Right lobe of liver (tissue), 6 donors: ENCODE measurements around the gene FAM168A. TPM values are rescaled to one million over a fixed set of nuclear protein-coding genes. Genes with fewer than 3 reads are reported as not detected.

ENCODE experiments used
- ATAC-seq, 4 donors: fragments of 200-7000 bp; cut with Tn5 transposase; one replicate each; pipeline ENCODE4 v1.9.1; 2020; ENCODE audit warnings: mild to moderate bottlenecking in 4 of 4, moderate library complexity in 4 of 4
- DNase-seq, 3 donors: peaks; one replicate each; pipeline ENCODE4 v3.0.0-alpha.2; 2020
- H3K27ac ChIP-seq, 3 donors: fragments of 200-600 bp; one replicate each; pipeline ENCODE4 v1.8.0; 2022
- H3K27me3 ChIP-seq, 2 donors: fragments of 200-600 bp; one replicate each; pipeline ENCODE4 v1.8.0; 2022
- H3K36me3 ChIP-seq, 4 donors: fragments of 200-600 bp; sonication (generic) in 1 of 4; one replicate each; pipeline versions ENCODE4 v1.5.1 to v1.8.0; 2017 to 2022; ENCODE audit warnings: control low read depth in 1 of 4
- H3K4me1 ChIP-seq, 4 donors: fragments of 200-600 bp; sonication (generic) in 1 of 4; one replicate each; pipeline versions ENCODE4 v1.5.1 to v1.8.0; 2017 to 2022; ENCODE audit warnings: control low read depth in 1 of 4
- H3K4me3 ChIP-seq, 3 donors: fragments of 200-600 bp; one replicate each; pipeline ENCODE4 v1.8.0; 2022
- H3K9me3 ChIP-seq, 4 donors: fragments of 200-600 bp; sonication (generic) in 1 of 4; one replicate each; pipeline versions ENCODE4 v1.5.1 to v1.8.0; 2017 to 2022; ENCODE audit warnings: control low read depth in 1 of 4
- POLR2A ChIP-seq: fragments of 450-650 bp; IDR thresholded peaks from one replicate; pipeline ENCODE4 v1.6.1; 2017; ENCODE audit warnings: antibody characterized with exemption, mild to moderate bottlenecking
- WGBS: methylation state at CpG from one replicate; pipeline ENCODE4 v1.1.6; 2018; ENCODE audit warnings: low coverage, low lambda C conversion rate; ENCODE audit not compliant: insufficient coverage; ENCODE audit errors: missing lambda C conversion rate; 5-methylcytosine and 5-hydroxymethylcytosine counted together
- intact Hi-C, 2 donors: fragments of 100-400 bp; cut with DNase I; formaldehyde crosslinking; loops; one replicate each; pipeline versions ENCODE4 v1.11.2 to v1.14.1; 2022
- total RNA-seq, 6 experiments: library from RNA; depleted of rRNA in 2 of 6; stranded (reverse); fragments of >200 nt in 2 of 6; fragmentation: NEBNext Ultra II Directional in 3 of 6; extraction: Animal tissue kit (Norgen Biotek cat#: 25700) in 3 of 6; gene quantifications; one replicate each; pipeline versions ENCODE4 v1.1.0 to v1.2.4, GENCODE V29; 2016 to 2023
- TF ChIP-seq, protein P1 (sequence below), 4 donors: fragments of 200-600 bp in 3 of 4; fragments of 450-650 bp in 1 of 4; IDR thresholded peaks; one replicate each; pipeline versions ENCODE4 v1.5.1 to v1.8.0; 2016 to 2022; ENCODE audit warnings: antibody characterized with exemption in 4 of 4, mild to moderate bottlenecking in 2 of 4
- donor health status: DM: no; HTN: yes; CAD: no.
- donor health status: DM: no; HTN: no; CAD: no.
- donor health status: DM: no; HTN: no; CAD: no.
- donor health status: DM: no; HTN: yes; CAD: no.
- donor health status: DM: no; HTN: yes; CAD: no.

Gene FAM168A
- total RNA-seq, 6 experiments from 2014 or later, result 13.0 to 21.5 (median 15.9) TPM

DNA sequence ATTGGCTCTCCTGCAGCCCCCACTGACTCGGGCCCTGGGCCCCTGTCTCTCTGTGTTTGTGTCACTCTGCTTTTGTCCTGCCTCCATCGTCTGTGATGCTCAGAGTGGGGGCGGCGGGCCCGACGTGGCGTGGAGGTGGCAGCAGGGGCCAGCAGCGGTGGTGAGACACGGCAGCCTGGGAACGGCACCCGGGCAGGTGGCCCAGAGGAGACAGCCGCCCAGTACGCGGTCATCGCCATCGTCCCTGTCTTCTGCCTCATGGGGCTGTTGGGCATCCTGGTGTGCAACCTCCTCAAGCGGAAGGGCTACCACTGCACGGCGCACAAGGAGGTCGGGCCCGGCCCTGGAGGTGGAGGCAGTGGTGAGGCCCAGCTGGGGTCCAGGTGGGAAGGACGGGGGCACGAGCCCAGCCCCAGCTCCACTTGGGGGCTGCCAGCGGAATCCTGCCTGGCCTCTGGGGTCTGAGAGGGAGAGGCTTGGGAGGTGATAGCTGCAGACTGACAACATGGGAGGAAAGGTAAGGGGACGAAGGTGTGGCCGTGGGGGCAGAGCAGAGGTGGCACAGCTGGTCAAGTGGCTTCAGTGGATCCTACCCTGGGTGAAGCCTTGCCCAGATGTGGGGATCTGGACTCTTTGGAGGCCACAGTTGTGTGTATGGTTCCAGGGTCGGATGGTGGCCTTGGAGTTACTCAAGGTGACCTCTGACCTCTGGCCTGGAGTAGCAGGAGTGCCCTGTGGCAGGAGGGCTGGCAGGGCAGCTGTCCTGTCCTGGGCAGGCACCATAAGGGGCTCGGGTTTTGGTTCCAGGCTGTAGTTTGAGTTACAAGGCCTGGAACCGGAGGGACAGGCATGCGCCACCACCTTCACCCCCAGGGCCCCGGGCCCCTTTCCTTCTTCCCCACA lies 205.6 kb downstream of the FAM168A start:
- no peaks in the 10 kb centered on the region for H3K9me3 ChIP-seq
- DNase-seq (peak in 1 of 3 donors; percentile 53), ATAC-seq (peak in 2 of 4 donors; percentile 17 to 28)
- 98% methylated on average over 8 of the region's 31 CpGs for WGBS
- no peak overlapping the region for H3K27ac ChIP-seq
- H3K27me3 ChIP-seq, result no peaks in the 10 kb centered on the region
- TF ChIP-seq, protein P1, sequence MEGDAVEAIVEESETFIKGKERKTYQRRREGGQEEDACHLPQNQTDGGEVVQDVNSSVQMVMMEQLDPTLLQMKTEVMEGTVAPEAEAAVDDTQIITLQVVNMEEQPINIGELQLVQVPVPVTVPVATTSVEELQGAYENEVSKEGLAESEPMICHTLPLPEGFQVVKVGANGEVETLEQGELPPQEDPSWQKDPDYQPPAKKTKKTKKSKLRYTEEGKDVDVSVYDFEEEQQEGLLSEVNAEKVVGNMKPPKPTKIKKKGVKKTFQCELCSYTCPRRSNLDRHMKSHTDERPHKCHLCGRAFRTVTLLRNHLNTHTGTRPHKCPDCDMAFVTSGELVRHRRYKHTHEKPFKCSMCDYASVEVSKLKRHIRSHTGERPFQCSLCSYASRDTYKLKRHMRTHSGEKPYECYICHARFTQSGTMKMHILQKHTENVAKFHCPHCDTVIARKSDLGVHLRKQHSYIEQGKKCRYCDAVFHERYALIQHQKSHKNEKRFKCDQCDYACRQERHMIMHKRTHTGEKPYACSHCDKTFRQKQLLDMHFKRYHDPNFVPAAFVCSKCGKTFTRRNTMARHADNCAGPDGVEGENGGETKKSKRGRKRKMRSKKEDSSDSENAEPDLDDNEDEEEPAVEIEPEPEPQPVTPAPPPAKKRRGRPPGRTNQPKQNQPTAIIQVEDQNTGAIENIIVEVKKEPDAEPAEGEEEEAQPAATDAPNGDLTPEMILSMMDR (IDR thresholded peaks at IDR 0.05), result no peak
- no peak for TF ChIP-seq POLR2A
- H3K36me3 ChIP-seq, result no peaks in the 10 kb centered on the region
- no peak overlapping the region for H3K4me3 ChIP-seq
- intact Hi-C loops, result loop anchor here in 1 of 2 donors (5.0 kb wide), 2 partner anchors 35 to 95 kb away; no protein-coding TSS in a partner anchor
- H3K4me1 ChIP-seq, result peaks cover 0 to 4% (median 0%) of the 10 kb centered on the region in 4 donors

DNA sequence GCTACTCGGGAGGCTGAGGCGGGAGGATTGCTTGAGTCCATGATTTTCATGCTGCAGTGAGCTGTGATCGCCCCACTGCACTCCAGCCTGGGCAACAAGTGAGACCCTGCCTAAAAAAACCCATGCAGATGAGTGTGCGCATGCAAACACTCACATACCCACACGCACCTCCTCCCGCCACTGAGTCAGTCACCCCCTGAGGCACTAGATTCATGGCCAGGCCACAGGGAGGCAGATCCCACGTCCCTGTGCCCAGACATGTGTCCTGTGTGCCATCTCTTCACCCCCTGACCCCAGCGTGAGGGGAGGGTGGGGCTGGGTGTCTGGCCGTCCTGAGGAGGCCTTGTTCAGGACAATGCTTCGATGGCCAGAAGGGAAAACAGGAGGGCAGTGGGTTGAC lies 206.2 kb downstream of the FAM168A start:
- DNase-seq (peak in 2 of 3 donors; percentile 16 to 45), ATAC-seq (no peak)
- Histone ChIP-seq H3K27me3 (no peaks in the 10 kb centered on the region), H3K9me3 (no peaks in the 10 kb centered on the region), H3K27ac (no peak overlapping the region), H3K36me3 (no peaks in the 10 kb centered on the region), H3K4me1 (peaks cover 0 to 4% (median 0%) of the 10 kb centered on the region in 4 donors), H3K4me3 (no peak overlapping the region)
- TF ChIP-seq, protein P1 (IDR thresholded peaks at IDR 0.05), result no peak
- TF ChIP-seq POLR2A, result no peak
- 100% methylated on average over 1 of the region's 10 CpGs for WGBS
- intact Hi-C loops, result loop anchor here in 1 of 2 donors (5.0 kb wide), 2 partner anchors 34 to 94 kb away; no protein-coding TSS in a partner anchor

DNA sequence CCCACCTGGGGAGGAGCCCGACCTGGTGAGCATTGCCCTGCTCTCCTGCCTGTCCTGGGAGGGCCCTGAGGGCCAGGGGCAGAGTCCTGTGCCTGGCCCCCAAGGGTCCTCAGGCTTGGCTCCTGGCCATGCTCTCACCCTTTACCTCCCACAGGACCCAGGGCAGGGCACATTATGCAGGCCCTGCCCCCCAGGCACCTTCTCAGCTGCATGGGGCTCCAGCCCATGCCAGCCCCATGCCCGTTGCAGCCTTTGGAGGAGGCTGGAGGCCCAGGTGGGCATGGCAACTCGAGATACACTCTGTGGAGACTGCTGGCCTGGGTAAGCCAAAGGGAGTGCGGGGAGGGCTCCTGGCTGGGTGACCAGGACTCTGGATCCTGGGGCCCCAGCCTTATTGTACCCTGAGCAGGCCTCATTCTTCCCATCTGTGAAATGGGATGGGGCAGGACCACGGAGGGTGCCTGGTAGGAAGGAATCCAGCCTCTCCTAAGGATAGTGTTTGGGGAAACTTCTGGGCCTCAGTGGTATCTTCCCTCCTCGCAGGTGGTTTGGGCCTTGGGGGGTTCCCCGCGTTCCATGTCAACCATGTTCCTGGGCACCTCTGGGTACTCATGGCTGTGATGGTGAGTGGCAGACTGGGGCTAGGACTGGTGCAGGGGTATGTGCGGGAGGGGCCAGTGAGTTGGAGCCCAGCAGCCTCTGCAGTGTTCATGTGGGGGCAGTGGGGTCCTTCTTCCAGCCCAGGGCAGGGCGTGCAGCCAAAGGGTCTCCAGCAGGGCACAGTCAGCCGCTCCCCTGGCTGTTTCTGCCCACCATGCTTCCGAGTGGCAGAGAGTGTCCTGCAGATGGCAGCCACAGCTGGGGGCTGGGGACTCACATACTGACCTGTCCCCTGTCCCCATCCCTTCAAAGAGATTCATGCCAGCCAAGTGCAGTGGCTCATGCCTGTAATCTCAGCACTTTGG lies 207.0 kb downstream of the FAM168A start:
- intact Hi-C loops, result loop anchor here in 1 of 2 donors (5.0 kb wide), 2 partner anchors 34 to 94 kb away; no protein-coding TSS in a partner anchor
- WGBS, result 94% methylated on average over 3 of the region's 12 CpGs

DNA sequence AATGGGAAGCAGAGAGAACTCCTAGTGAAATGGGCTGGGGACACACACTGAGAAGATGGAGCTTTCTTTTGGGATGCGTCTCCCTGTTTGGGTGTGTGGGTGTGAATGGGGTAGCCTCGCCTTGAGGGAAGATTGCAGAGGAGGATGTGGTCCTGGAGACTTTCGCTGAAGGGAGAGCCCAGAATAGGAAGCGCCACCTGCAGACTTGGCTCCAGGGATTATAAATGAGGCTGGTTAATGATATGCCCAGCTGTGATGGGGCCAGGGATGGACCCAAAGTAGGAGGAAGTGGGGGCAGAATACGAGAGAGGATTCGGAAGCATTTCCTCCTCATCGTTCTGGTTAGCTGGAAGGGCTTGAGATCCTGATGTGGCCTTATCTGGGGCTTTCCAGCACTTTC lies 208.0 kb downstream of the FAM168A start:
- intact Hi-C loops, result loop anchor here (5.0 to 10.0 kb wide), 3 partner anchors 33 to 95 kb away; no protein-coding TSS in a partner anchor
- WGBS, result 70% methylated on average over 7 of the region's 7 CpGs
- no peaks in the 10 kb centered on the region for H3K27me3 ChIP-seq
- H3K4me3 ChIP-seq, result no peak overlapping the region
- H3K4me1 ChIP-seq, result peaks cover 0 to 8% (median 0%) of the 10 kb centered on the region in 4 donors
- H3K9me3 ChIP-seq, result no peaks in the 10 kb centered on the region
- no peaks in the 10 kb centered on the region for H3K36me3 ChIP-seq
- ATAC-seq, result no peak
- TF ChIP-seq, protein P1 (IDR thresholded peaks at IDR 0.05), result no peak
- TF ChIP-seq POLR2A, result no peak
- DNase-seq, result no peak
- H3K27ac ChIP-seq, result no peak overlapping the region

More for the DNA sequence above, 207.0 kb downstream of the FAM168A start:
- H3K27me3 ChIP-seq, result no peaks in the 10 kb centered on the region
- no peaks in the 10 kb centered on the region for H3K9me3 ChIP-seq
- no peak overlapping the region for H3K4me3 ChIP-seq
- peaks cover 0 to 4% (median 0%) of the 10 kb centered on the region in 4 donors for H3K4me1 ChIP-seq
- H3K36me3 ChIP-seq, result no peaks in the 10 kb centered on the region
- no peak overlapping the region for H3K27ac ChIP-seq
- TF ChIP-seq, protein P1 (IDR thresholded peaks at IDR 0.05), result no peak
- TF ChIP-seq POLR2A, result no peak
- ATAC-seq, result no peak
- DNase-seq, result peak in 1 of 3 donors; percentile 42
